B cell (primary cell): ENCODE data around the gene SOHLH1. TPM values are rescaled to one million over a fixed set of nuclear protein-coding genes. Genes with fewer than 3 reads are reported as not detected.

Source experiments
- ATAC-seq: fragments of 200-7000 bp; cut with Tn5 transposase; one replicate; pipeline ENCODE4 v1.10.0; 2021; ENCODE audit warnings: low read depth, mild to moderate bottlenecking, moderate number of reproducible peaks, moderate library complexity
- CTCF ChIA-PET: fragments of 350-600 bp; sonication (Branson Sonifier 250); formaldehyde crosslinking; loops from one replicate; lab custom pipeline; 2021; ENCODE audit warnings: antibody characterized with exemption, inconsistent platforms; lab: Charles Lee
- POLR2A ChIA-PET: fragments of 350-600 bp; sonication (Branson Sonifier 250); formaldehyde crosslinking; loops from one replicate; lab custom pipeline; 2021; ENCODE audit warnings: antibody characterized with exemption; lab: Charles Lee
- DNase-seq: peaks from one replicate; pipeline ENCODE4 v3.0.0; 2013
- H2AFZ ChIP-seq: 2 replicates; pipeline ENCODE4 v1.6.1; 2012; ENCODE audit warnings: mild to moderate bottlenecking, low read depth, low read length; ENCODE audit not compliant: insufficient read depth, poor library complexity, severe bottlenecking
- H3K27ac ChIP-seq, 2 donors: 1 replicate in 1 of 2; 2 replicates in 1 of 2; pipeline ENCODE4 v1.5.1; 2012 to 2013; ENCODE audit warnings: low read length in 2 of 2, mild to moderate bottlenecking in 2 of 2, moderate library complexity in 1 of 2
- H3K27me3 ChIP-seq, 4 experiments: fragments of 200-600 bp in 1 of 4; sonication (generic) in 1 of 4; replicated peaks in 1 of 4; 1 replicate in 2 of 4; 2 replicates in 2 of 4; pipeline versions ENCODE4 v1.6.1 to v1.7.0; 2013 to 2016; ENCODE audit warnings: low read length in 3 of 4, mild to moderate bottlenecking in 2 of 4, mixed read lengths in 1 of 4, moderate library complexity in 1 of 4; ENCODE audit not compliant: insufficient read depth in 4 of 4, control insufficient read depth in 3 of 4; ENCODE audit errors: control extremely low read depth in 1 of 4
- H3K36me3 ChIP-seq, 2 experiments: replicated peaks in 1 of 2; 1 replicate in 1 of 2; 2 replicates in 1 of 2; pipeline versions ENCODE4 v1.6.1 to v1.7.1; 2013; ENCODE audit warnings: low read length in 1 of 2; ENCODE audit not compliant: insufficient read depth in 2 of 2, control insufficient read depth in 1 of 2; ENCODE audit errors: control extremely low read depth in 1 of 2, extremely low read depth in 1 of 2
- H3K4me1 ChIP-seq, 2 donors: fragments of 200-600 bp in 1 of 2; sonication (generic) in 1 of 2; 1 replicate in 1 of 2; 2 replicates in 1 of 2; pipeline versions ENCODE4 v1.5.1 to v1.6.1; 2013 to 2017; ENCODE audit warnings: low read length in 2 of 2; ENCODE audit not compliant: control insufficient read depth in 2 of 2, insufficient read depth in 2 of 2
- H3K4me2 ChIP-seq: replicated peaks from 2 replicates; pipeline ENCODE3; 2012; ENCODE audit warnings: mild to moderate bottlenecking, low read depth, low read length; ENCODE audit not compliant: poor library complexity, severe bottlenecking
- H3K4me3 ChIP-seq, 5 experiments: fragments of 200-600 bp in 1 of 5; sonication (generic) in 1 of 5; 1 replicate in 3 of 5; 2 replicates in 2 of 5; pipeline versions ENCODE4 v1.5.1 to v1.7.0; 2011 to 2016; ENCODE audit warnings: low read length in 4 of 5, mild to moderate bottlenecking in 4 of 5, low read depth in 2 of 5, control low read depth in 1 of 5, moderate library complexity in 1 of 5; ENCODE audit not compliant: insufficient read depth in 1 of 5; ENCODE audit errors: control extremely low read depth in 1 of 5, extremely low read depth in 1 of 5
- H3K79me2 ChIP-seq: fragments of 200-600 bp; sonication (generic); one replicate; pipeline ENCODE4 v1.6.0; 2016; ENCODE audit warnings: low read length; ENCODE audit not compliant: control insufficient read depth, insufficient read depth
- H3K9ac ChIP-seq: fragments of 200-600 bp; sonication (generic); 2 replicates; pipeline ENCODE4 v1.6.1; 2017; ENCODE audit warnings: mild to moderate bottlenecking, low read length, moderate library complexity
- H3K9me3 ChIP-seq, 3 donors: one replicate each; pipeline versions ENCODE4 v1.6.1 to v1.7.1; 2013; ENCODE audit warnings: low read length in 2 of 3; ENCODE audit not compliant: control insufficient read depth in 2 of 3, insufficient read depth in 1 of 3; ENCODE audit errors: control extremely low read depth in 1 of 3
- H4K20me1 ChIP-seq: 2 replicates; pipeline ENCODE4 v1.6.0; 2012; ENCODE audit warnings: mild to moderate bottlenecking, low read length; ENCODE audit not compliant: insufficient read depth, control insufficient read depth, poor library complexity, severe bottlenecking
- H3K27ac Mint-ChIP-seq: one replicate; pipeline ENCODE4 v1.8.0; 2021; ENCODE audit warnings: mixed read lengths
- H3K27me3 Mint-ChIP-seq: one replicate; pipeline ENCODE4 v1.8.0; 2021; ENCODE audit warnings: mixed read lengths
- H3K4me1 Mint-ChIP-seq: one replicate; pipeline ENCODE4 v1.8.0; 2021; ENCODE audit warnings: mixed read lengths
- H3K4me3 Mint-ChIP-seq: one replicate; pipeline ENCODE4 v1.8.0; 2021; ENCODE audit warnings: mixed read lengths
- H3K9me3 Mint-ChIP-seq: one replicate; pipeline ENCODE4 v1.8.0; 2022; ENCODE audit warnings: mixed read lengths; ENCODE audit not compliant: insufficient read depth
- EZH2 ChIP-seq: IDR thresholded peaks from 2 replicates; pipeline ENCODE4 v1.6.1; 2012; ENCODE audit warnings: borderline replicate concordance, low read depth, mild to moderate bottlenecking, moderate library complexity, low read length; ENCODE audit not compliant: insufficient read depth, poor library complexity, severe bottlenecking
- WGBS: methylation state at CpG from one replicate; pipeline ENCODE4 v1.1.5; 2013; ENCODE audit warnings: missing lambda C conversion rate; ENCODE audit not compliant: insufficient coverage; 5-methylcytosine and 5-hydroxymethylcytosine counted together
- intact Hi-C: fragments of 100-400 bp; cut with micrococcal nuclease; formaldehyde crosslinking; loops from one replicate; pipeline ENCODE4 v1.10.0; 2022
- polyA plus RNA-seq: library from polyadenylated mRNA; depleted of rRNA; stranded (reverse); fragments of >200 nt; gene quantifications from 2 replicates; pipeline ENCODE4 v1.2.3, GENCODE V29; 2012
- total RNA-seq, 2 donors: library from RNA; stranded (reverse); fragments of 120-200 nt in 1 of 2; gene quantifications; 1 replicate in 1 of 2; 2 replicates in 1 of 2; pipeline versions ENCODE4 v1.2.3 to v1.2.4, GENCODE V29; 2013 to 2022
- TF ChIP-seq, protein P1 (sequence below): fragments of 200-600 bp; IDR thresholded peaks from one replicate; pipeline ENCODE4 v1.8.0; 2022; ENCODE audit warnings: antibody characterized with exemption, mild to moderate bottlenecking

SOHLH1 gene
- total and polyA plus RNA-seq, 2 donors (not counting 1 experiment from before 2014, with no cell fraction given): not detected

DNA sequence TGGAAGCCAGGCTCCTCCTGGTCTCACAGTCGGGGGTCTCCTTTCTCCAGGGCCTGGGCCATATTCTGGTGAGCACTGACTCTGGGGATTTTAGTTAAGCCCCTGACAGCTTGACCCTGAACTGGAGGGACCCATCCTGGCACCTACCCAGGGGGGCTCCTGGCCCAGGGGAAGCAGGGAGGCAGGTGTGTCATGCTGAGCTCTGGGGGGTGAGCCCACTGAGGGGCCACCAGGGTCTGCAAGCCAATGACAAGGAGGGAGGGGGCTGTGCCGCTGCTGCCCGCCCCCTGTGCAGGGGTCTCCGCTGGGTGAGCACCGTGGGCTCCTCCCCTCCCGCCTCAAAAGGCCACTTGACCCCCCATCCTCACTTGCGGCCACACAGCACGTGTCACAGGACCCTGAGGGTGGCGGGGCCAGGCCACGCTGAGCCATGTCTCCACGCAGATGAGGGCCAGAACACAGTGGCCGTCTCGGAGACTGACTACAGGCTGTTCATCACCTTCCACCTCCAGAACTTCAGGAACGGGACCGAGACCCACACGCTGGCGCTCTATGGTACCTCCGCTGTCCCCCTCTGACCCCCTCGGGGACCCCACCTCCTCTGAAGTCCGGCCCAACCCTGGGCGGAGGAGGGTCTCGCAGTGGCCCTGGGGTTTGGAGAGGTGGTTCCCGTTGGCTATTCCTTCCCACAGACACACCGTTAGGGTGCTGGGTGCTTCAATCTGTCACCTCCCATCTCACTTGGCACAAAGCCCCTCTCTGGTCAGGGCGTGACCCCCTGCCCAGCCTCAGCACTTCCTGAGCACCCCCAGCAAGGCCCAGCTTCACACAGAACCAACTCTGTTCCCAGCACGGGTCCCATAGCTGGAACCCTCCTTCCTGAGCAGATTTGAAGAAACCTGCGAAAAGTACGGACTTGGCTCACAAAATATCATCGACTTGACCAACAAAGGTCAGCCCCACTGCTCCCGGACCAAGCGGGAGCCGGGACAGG is 34.2 kb downstream of the SOHLH1 start:
- ChIA-PET CTCF (no interaction called here), POLR2A (no interaction called here)
- no peaks in the 10 kb centered on the region for H3K27me3 ChIP-seq
- ATAC-seq: no peak
- 82% methylated on average over 24 of the region's 32 CpGs for WGBS
- H3K4me1 Mint-ChIP-seq: no peaks in the 10 kb centered on the region
- no peaks in the 10 kb centered on the region for H3K4me1 ChIP-seq
- H3K4me3 Mint-ChIP-seq: no peak overlapping the region
- H3K4me2 ChIP-seq: no peak overlapping the region
- H3K9me3 ChIP-seq: peaks cover 0 to 12% (median 0%) of the 10 kb centered on the region in 3 donors
- H3K27ac Mint-ChIP-seq: no peak overlapping the region
- TF ChIP-seq, protein P1, sequence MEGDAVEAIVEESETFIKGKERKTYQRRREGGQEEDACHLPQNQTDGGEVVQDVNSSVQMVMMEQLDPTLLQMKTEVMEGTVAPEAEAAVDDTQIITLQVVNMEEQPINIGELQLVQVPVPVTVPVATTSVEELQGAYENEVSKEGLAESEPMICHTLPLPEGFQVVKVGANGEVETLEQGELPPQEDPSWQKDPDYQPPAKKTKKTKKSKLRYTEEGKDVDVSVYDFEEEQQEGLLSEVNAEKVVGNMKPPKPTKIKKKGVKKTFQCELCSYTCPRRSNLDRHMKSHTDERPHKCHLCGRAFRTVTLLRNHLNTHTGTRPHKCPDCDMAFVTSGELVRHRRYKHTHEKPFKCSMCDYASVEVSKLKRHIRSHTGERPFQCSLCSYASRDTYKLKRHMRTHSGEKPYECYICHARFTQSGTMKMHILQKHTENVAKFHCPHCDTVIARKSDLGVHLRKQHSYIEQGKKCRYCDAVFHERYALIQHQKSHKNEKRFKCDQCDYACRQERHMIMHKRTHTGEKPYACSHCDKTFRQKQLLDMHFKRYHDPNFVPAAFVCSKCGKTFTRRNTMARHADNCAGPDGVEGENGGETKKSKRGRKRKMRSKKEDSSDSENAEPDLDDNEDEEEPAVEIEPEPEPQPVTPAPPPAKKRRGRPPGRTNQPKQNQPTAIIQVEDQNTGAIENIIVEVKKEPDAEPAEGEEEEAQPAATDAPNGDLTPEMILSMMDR: no peak
- TF ChIP-seq EZH2: no peak
- no peaks in the 10 kb centered on the region for H3K27me3 Mint-ChIP-seq
- H2AFZ ChIP-seq: no peak overlapping the region
- no peak overlapping the region for H3K9ac ChIP-seq
- H3K27ac ChIP-seq: no peak overlapping the region
- peaks cover 3% of the 10 kb centered on the region for H3K9me3 Mint-ChIP-seq
- H3K79me2 ChIP-seq: no peaks in the 10 kb centered on the region
- intact Hi-C loops: no loop called here
- H3K4me3 ChIP-seq: no peak overlapping the region
- H4K20me1 ChIP-seq: no peaks in the 10 kb centered on the region
- H3K36me3 ChIP-seq: no peaks in the 10 kb centered on the region
- DNase-seq: no peak

DNA sequence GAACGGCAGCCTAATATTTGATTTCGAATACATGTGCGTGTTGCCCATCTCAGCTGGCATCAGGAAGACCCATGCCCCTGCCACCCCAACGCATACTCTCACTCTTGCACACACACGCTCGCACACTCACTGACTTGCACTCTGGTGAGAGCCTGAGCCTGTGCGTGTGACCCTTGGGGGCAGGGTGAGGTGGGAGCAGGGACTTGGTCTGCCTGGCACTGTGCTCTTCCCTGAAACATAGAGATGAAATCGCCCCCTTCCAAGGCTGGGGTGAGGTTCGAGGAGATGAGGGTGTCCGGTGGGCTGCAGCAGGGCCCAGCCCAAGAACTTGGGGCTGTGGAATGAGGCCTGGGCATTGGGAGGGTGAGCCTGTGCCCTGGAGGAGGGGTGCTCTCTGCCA is 35.0 kb downstream of the SOHLH1 start:
- DNase-seq (no peak), ATAC-seq (no peak)
- no peak overlapping the region for H3K4me3 Mint-ChIP-seq
- CTCF ChIA-PET: no interaction called here
- Histone ChIP-seq H3K27ac (no peak overlapping the region), H3K9ac (no peak overlapping the region), H3K9me3 (peaks cover 0 to 7% (median 0%) of the 10 kb centered on the region in 3 donors), H3K27me3 (no peaks in the 10 kb centered on the region), H3K36me3 (no peaks in the 10 kb centered on the region), H2AFZ (no peak overlapping the region), H4K20me1 (no peaks in the 10 kb centered on the region), H3K79me2 (no peaks in the 10 kb centered on the region), H3K4me3 (no peak overlapping the region), H3K4me2 (no peak overlapping the region), H3K4me1 (no peaks in the 10 kb centered on the region)
- POLR2A ChIA-PET: no interaction called here
- intact Hi-C loops: no loop called here
- no peaks in the 10 kb centered on the region for H3K4me1 Mint-ChIP-seq
- TF ChIP-seq EZH2: no peak
- TF ChIP-seq, protein P1: no peak
- H3K9me3 Mint-ChIP-seq: peaks cover 3% of the 10 kb centered on the region
- no peak overlapping the region for H3K27ac Mint-ChIP-seq
- no peaks in the 10 kb centered on the region for H3K27me3 Mint-ChIP-seq
- WGBS: 92% methylated on average over 10 of the region's 10 CpGs
